ENCODE data around the gene THSD7A.

DNA sequence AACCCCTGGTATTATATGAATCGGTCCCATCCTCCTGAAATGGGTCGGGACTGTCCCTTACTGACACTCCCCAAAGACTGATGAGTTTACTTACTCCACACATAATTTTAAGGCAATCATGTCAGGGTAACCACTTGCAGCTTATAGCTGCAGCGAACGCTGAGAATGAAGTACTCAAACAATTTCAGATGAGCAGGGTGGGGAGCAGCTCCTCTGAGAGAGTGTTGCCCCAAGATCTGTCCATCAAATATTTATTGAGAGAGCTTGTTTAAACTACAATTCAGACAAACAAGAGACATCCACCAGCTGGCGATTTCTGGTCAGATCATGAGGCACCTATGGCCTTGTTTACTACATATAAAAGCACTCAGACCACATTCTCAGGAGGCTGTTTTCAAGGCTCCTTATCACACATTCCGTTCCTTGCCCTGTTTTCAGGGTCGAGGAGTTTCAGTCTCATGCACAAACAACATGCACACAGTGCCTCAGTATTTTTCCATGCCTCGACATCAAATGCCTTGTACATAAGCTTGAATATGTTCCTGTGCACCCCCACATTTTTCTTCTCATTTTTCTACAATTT, 80.1 kb downstream of the THSD7A start:
- TF ChIP-seq, protein P1, sequence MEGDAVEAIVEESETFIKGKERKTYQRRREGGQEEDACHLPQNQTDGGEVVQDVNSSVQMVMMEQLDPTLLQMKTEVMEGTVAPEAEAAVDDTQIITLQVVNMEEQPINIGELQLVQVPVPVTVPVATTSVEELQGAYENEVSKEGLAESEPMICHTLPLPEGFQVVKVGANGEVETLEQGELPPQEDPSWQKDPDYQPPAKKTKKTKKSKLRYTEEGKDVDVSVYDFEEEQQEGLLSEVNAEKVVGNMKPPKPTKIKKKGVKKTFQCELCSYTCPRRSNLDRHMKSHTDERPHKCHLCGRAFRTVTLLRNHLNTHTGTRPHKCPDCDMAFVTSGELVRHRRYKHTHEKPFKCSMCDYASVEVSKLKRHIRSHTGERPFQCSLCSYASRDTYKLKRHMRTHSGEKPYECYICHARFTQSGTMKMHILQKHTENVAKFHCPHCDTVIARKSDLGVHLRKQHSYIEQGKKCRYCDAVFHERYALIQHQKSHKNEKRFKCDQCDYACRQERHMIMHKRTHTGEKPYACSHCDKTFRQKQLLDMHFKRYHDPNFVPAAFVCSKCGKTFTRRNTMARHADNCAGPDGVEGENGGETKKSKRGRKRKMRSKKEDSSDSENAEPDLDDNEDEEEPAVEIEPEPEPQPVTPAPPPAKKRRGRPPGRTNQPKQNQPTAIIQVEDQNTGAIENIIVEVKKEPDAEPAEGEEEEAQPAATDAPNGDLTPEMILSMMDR (IDR thresholded peaks at IDR 0.05; ENCODE audit: poor library complexity, severe bottlenecking), result no peak
- no peak for TF ChIP-seq EP300 (conservative IDR thresholded peaks at IDR 0.05; ENCODE audit: poor library complexity, severe bottlenecking)
- TF ChIP-seq POLR2AphosphoS5 (IDR thresholded peaks at IDR 0.05), result no peak
- TF ChIP-seq EZH2 (IDR thresholded peaks at IDR 0.05; ENCODE audit: borderline replicate concordance, insufficient read depth, low read length, poor library complexity, severe bottlenecking), result no peak
- TF ChIP-seq SMC3 (conservative IDR thresholded peaks at IDR 0.05; ENCODE audit: poor library complexity), result no peak
- TF ChIP-seq MXI1 (conservative IDR thresholded peaks at IDR 0.05; ENCODE audit: poor library complexity, severe bottlenecking), result no peak
- TF ChIP-seq, protein P2, sequence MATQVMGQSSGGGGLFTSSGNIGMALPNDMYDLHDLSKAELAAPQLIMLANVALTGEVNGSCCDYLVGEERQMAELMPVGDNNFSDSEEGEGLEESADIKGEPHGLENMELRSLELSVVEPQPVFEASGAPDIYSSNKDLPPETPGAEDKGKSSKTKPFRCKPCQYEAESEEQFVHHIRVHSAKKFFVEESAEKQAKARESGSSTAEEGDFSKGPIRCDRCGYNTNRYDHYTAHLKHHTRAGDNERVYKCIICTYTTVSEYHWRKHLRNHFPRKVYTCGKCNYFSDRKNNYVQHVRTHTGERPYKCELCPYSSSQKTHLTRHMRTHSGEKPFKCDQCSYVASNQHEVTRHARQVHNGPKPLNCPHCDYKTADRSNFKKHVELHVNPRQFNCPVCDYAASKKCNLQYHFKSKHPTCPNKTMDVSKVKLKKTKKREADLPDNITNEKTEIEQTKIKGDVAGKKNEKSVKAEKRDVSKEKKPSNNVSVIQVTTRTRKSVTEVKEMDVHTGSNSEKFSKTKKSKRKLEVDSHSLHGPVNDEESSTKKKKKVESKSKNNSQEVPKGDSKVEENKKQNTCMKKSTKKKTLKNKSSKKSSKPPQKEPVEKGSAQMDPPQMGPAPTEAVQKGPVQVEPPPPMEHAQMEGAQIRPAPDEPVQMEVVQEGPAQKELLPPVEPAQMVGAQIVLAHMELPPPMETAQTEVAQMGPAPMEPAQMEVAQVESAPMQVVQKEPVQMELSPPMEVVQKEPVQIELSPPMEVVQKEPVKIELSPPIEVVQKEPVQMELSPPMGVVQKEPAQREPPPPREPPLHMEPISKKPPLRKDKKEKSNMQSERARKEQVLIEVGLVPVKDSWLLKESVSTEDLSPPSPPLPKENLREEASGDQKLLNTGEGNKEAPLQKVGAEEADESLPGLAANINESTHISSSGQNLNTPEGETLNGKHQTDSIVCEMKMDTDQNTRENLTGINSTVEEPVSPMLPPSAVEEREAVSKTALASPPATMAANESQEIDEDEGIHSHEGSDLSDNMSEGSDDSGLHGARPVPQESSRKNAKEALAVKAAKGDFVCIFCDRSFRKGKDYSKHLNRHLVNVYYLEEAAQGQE (IDR thresholded peaks at IDR 0.05; ENCODE audit: borderline replicate concordance), result no peak
- no peak for TF ChIP-seq RAD21 (conservative IDR thresholded peaks at IDR 0.05)
